Smooth muscle cell (in vitro differentiated cells): ENCODE data around the gene PRKCH. TPM values are rescaled to one million over a fixed set of nuclear protein-coding genes. Genes with fewer than 3 reads are reported as not detected.

Experiments used
- DNase-seq: peaks from one replicate; lab custom pipeline; 2025; ENCODE audit not compliant: unreplicated experiment; lab: John Stamatoyannopoulos, UW
- H2AFZ ChIP-seq: fragments of 200-600 bp; sonication (generic); 2 replicates; pipeline ENCODE4 v1.6.0; 2016; ENCODE audit warnings: antibody characterized with exemption, low read depth, mild to moderate bottlenecking
- H3F3A ChIP-seq: fragments of 200-600 bp; sonication (generic); 2 replicates; pipeline ENCODE4 v1.6.0; 2017; ENCODE audit warnings: antibody characterized with exemption, low read depth
- H3K27ac ChIP-seq: fragments of 200-600 bp; sonication (generic); 2 replicates; pipeline ENCODE4 v1.5.1; 2016; ENCODE audit warnings: low read depth, mild to moderate bottlenecking
- H3K27me3 ChIP-seq: fragments of 200-600 bp; sonication (generic); 2 replicates; pipeline ENCODE4 v1.6.1; 2016; ENCODE audit warnings: low read depth, mild to moderate bottlenecking
- H3K36me3 ChIP-seq: fragments of 200-600 bp; sonication (generic); 2 replicates; pipeline ENCODE4 v1.5.1; 2016; ENCODE audit warnings: low read depth
- H3K4me1 ChIP-seq: fragments of 200-600 bp; sonication (generic); 2 replicates; pipeline ENCODE4 v1.5.1; 2016; ENCODE audit warnings: low read depth
- H3K4me2 ChIP-seq: fragments of 200-600 bp; sonication (generic); 2 replicates; pipeline ENCODE4 v1.6.0; 2016; ENCODE audit warnings: mild to moderate bottlenecking
- H3K4me3 ChIP-seq: fragments of 200-600 bp; sonication (generic); 2 replicates; pipeline ENCODE4 v1.5.1; 2016; ENCODE audit warnings: mild to moderate bottlenecking
- H3K79me2 ChIP-seq: fragments of 200-600 bp; sonication (generic); 2 replicates; pipeline ENCODE4 v1.6.0; 2016; ENCODE audit warnings: low read depth, mild to moderate bottlenecking
- H3K9ac ChIP-seq: fragments of 200-600 bp; sonication (generic); 2 replicates; pipeline ENCODE4 v1.6.0; 2016; ENCODE audit warnings: low read depth
- H3K9me3 ChIP-seq: fragments of 200-600 bp; sonication (generic); replicated peaks from 2 replicates; pipeline ENCODE4 v1.5.1; 2016; ENCODE audit warnings: low read depth
- H4K20me1 ChIP-seq: fragments of 200-600 bp; sonication (generic); 2 replicates; pipeline ENCODE4 v1.6.0; 2016; ENCODE audit warnings: low read depth
- WGBS: methylation state at CpG from one replicate; pipeline ENCODE4 v1.1.7; 2016; ENCODE audit warnings: low lambda C conversion rate; 5-methylcytosine and 5-hydroxymethylcytosine counted together
- polyA plus RNA-seq: library from polyadenylated mRNA; unstranded; fragments of >200 nt; fragmentation: Nextera tagmentation; extraction: Ambion mirVana; gene quantifications from 2 replicates; pipeline ENCODE4 v1.2.1, GENCODE V29; 2016
- total RNA-seq: library from RNA; depleted of rRNA; stranded (reverse); fragments of >200 nt; gene quantifications from 2 replicates; pipeline ENCODE4 v1.2.3, GENCODE V29; 2014
- TF ChIP-seq, protein P1 (sequence below): fragments of 200-600 bp; sonication (generic); IDR thresholded peaks from 2 replicates; pipeline ENCODE4 v1.5.1; 2017; ENCODE audit warnings: borderline replicate concordance, mild to moderate bottlenecking, antibody characterized with exemption; ENCODE audit not compliant: insufficient read depth, poor library complexity, severe bottlenecking

PRKCH gene
- total and polyA plus RNA-seq, 2 experiments from 2014 or later: 1.5 to 7.6 TPM

DNA sequence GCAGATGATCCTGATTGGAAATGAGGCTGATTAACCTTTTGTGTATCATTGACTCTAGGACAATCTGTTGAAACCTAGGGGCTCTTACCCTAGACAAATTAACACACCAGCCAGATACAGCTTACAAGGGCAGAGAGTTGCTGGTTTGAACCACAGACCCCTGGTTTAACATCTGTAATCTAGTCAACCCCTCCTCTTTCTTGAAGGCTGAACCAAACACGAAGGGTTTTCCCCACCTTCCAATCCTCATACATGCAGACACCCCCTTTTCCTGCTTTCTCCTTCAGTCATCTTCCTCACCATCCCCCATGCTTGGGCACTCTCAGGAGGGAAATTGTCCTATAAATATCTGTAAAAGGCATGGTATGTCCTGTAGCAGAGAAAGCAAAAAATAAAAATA lies 247.9 kb downstream of the PRKCH start:
- H3K27ac ChIP-seq: peak overlapping the region; percentile 99

DNA sequence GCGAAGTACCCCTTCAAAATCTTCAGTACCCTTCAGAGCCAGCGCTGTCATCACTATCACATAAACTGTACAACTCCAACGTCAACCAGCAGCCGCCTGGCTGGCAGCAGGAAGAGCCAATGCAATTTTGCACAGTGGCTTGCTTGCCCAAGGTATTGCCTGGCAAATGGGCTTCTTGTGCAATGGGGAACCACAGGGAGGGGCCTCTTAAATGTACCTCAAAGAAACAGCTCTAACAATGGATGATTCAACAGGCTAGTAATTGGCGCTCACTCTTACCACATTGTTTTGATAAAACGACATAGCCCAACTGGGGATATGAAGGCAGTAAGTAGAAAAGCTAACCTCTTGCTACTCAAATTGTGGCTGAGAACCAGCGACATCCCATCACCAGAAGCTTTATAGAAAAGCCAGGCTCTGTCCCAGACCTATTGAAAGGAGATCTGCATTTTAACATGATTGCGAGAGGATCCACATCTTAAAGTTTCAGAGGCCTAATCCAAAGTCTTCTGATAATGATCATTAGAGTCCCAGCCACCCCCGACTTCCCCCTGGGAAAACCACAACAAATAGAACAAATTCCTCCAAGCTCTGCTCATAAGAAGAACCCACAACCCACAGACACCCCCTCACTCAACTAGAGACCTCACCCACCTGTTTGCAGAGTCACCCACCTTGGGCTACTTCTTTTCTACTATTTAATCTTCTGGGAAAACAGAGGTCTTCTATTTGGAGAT lies 248.6 kb downstream of the PRKCH start:
- Histone ChIP-seq H4K20me1 (no peaks in the 10 kb centered on the region), H3K27ac (peak overlapping the region; percentile 99), H3K27me3 (no peaks in the 10 kb centered on the region), H3K9me3 (no peaks in the 10 kb centered on the region), H3K4me3 (no peak overlapping the region), H3K4me1 (peaks cover 63% of the 10 kb centered on the region), H2AFZ (no peak overlapping the region), H3K4me2 (peak overlapping the region; percentile 71), H3K9ac (peak overlapping the region; percentile 4), H3K36me3 (no peaks in the 10 kb centered on the region), H3K79me2 (no peaks in the 10 kb centered on the region), H3F3A (peaks cover 50% of the 10 kb centered on the region)
- WGBS: 28% methylated on average over 9 of the region's 9 CpGs
- TF ChIP-seq, protein P1, sequence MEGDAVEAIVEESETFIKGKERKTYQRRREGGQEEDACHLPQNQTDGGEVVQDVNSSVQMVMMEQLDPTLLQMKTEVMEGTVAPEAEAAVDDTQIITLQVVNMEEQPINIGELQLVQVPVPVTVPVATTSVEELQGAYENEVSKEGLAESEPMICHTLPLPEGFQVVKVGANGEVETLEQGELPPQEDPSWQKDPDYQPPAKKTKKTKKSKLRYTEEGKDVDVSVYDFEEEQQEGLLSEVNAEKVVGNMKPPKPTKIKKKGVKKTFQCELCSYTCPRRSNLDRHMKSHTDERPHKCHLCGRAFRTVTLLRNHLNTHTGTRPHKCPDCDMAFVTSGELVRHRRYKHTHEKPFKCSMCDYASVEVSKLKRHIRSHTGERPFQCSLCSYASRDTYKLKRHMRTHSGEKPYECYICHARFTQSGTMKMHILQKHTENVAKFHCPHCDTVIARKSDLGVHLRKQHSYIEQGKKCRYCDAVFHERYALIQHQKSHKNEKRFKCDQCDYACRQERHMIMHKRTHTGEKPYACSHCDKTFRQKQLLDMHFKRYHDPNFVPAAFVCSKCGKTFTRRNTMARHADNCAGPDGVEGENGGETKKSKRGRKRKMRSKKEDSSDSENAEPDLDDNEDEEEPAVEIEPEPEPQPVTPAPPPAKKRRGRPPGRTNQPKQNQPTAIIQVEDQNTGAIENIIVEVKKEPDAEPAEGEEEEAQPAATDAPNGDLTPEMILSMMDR: no peak
- DNase-seq: no peak

More for the DNA sequence above, 247.9 kb downstream of the PRKCH start:
- Histone ChIP-seq H3K9ac (no peak overlapping the region), H3K27me3 (no peaks in the 10 kb centered on the region), H3K79me2 (no peaks in the 10 kb centered on the region), H3K4me1 (peaks cover 60% of the 10 kb centered on the region), H4K20me1 (no peaks in the 10 kb centered on the region), H3F3A (peaks cover 49% of the 10 kb centered on the region), H3K36me3 (no peaks in the 10 kb centered on the region), H3K4me2 (peak overlapping the region; percentile 71), H3K9me3 (no peaks in the 10 kb centered on the region), H3K4me3 (no peak overlapping the region), H2AFZ (no peak overlapping the region)
- 63% methylated on average over 1 of the region's 1 CpG for WGBS
- no peak for DNase-seq
- TF ChIP-seq, protein P1: no peak

DNA sequence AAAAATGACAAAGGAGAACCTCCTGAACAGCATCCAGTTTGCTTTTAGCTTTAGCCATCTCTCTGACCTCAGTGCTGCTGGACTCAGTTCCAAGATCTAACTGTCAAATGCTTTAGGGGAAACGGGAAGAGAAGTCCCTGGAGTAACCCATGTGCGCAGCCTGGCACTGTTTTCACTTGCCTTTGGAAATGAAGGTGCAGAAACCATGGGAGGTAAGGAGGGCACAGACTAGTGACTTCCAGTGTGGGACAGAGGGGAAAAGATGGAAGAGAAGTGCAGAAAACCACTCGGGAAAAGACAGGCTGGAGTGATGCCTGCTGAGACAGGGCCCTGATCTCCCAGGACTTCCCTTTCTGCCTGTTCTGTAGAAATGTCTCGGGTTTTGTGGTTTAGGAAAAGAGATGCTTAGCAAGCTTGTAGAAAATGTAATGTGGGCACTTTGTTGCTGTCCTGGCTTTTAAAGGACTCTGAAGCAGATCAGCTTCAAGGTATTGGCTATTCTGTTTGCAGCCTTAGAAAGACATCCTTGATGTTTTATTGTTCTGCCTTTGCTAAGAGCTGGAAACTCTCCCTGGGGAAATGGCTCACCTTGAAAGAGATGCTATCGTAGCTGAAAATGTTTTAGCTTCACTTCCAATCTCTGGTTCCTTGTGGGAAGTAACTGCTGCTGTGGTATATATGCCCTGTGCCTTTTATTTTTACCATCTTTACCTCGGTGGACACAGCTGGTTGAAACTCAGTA lies 249.3 kb downstream of the PRKCH start:
- 40% methylated on average over 6 of the region's 6 CpGs for WGBS
- H3K36me3 ChIP-seq: no peaks in the 10 kb centered on the region
- H3K9me3 ChIP-seq: no peaks in the 10 kb centered on the region
- H3K27me3 ChIP-seq: no peaks in the 10 kb centered on the region
- no peak overlapping the region for H3K4me3 ChIP-seq
- H2AFZ ChIP-seq: peak overlapping the region; percentile 18
- DNase-seq: no peak
- peak overlapping the region; percentile 71 for H3K4me2 ChIP-seq
- H3K79me2 ChIP-seq: no peaks in the 10 kb centered on the region
- H3K4me1 ChIP-seq: peaks cover 63% of the 10 kb centered on the region
- H3K9ac ChIP-seq: peak overlapping the region; percentile 4
- peak overlapping the region; percentile 99 for H3K27ac ChIP-seq
- TF ChIP-seq, protein P1: no peak
- no peaks in the 10 kb centered on the region for H4K20me1 ChIP-seq
- peaks cover 49% of the 10 kb centered on the region for H3F3A ChIP-seq
